CD8-positive, alpha-beta memory T cell (primary cell): ENCODE measurements around the gene SART3. TPM values are rescaled to one million over a fixed set of nuclear protein-coding genes. Genes with fewer than 3 reads are reported as not detected.
A peak's percentile ranks its signal among the peaks of the same experiment; 100 is the strongest.

Source experiments
- CTCF ChIA-PET: fragments of 350-600 bp; sonication (Branson Sonifier 250); formaldehyde crosslinking; loops from one replicate; lab custom pipeline; 2021; ENCODE audit warnings: antibody characterized with exemption; lab: Charles Lee
- POLR2A ChIA-PET: fragments of 350-600 bp; sonication (Branson Sonifier 250); formaldehyde crosslinking; loops from one replicate; lab custom pipeline; 2021; ENCODE audit warnings: antibody characterized with exemption; lab: Charles Lee
- DNase-seq, 5 donors: peaks; one replicate each; pipeline versions ENCODE4 v3.0.0 to v3.0.0-alpha.2; 2020 to 2022; ENCODE audit warnings: mixed read lengths in 1 of 5
- H3K27ac ChIP-seq: one replicate; pipeline ENCODE4 v1.7.0; 2013; ENCODE audit warnings: low read depth, mild to moderate bottlenecking, low read length, moderate library complexity
- H3K27me3 ChIP-seq: 2 replicates; pipeline ENCODE4 v1.7.0; 2013; ENCODE audit warnings: low read length, mild to moderate bottlenecking; ENCODE audit not compliant: insufficient read depth, poor library complexity, severe bottlenecking
- H3K36me3 ChIP-seq: 2 replicates; pipeline ENCODE4 v1.7.0; 2013; ENCODE audit warnings: mild to moderate bottlenecking, low read length, moderate library complexity; ENCODE audit not compliant: insufficient read depth
- H3K4me1 ChIP-seq: 2 replicates; pipeline ENCODE4 v1.7.0; 2013; ENCODE audit warnings: mild to moderate bottlenecking, low read length, moderate library complexity; ENCODE audit not compliant: insufficient read depth
- H3K4me3 ChIP-seq: 2 replicates; pipeline ENCODE4 v1.7.0; 2013; ENCODE audit warnings: mild to moderate bottlenecking, low read length
- H3K9me3 ChIP-seq: 2 replicates; pipeline ENCODE4 v1.7.0; 2013; ENCODE audit warnings: mild to moderate bottlenecking, low read length
- H3K27ac Mint-ChIP-seq, 8 donors: one replicate each; pipeline ENCODE4 v1.8.0; 2020 to 2021; ENCODE audit warnings: mixed read lengths in 8 of 8, mild to moderate bottlenecking in 6 of 8, inconsistent platforms in 3 of 8, moderate library complexity in 3 of 8
- H3K27me3 Mint-ChIP-seq, 2 donors: one replicate each; pipeline ENCODE4 v1.8.0; 2020 to 2021; ENCODE audit warnings: mixed read lengths in 2 of 2, mild to moderate bottlenecking in 1 of 2, moderate library complexity in 1 of 2
- H3K36me3 Mint-ChIP-seq, 3 donors: one replicate each; pipeline ENCODE4 v1.8.0; 2020 to 2021; ENCODE audit warnings: mixed read lengths in 3 of 3, inconsistent platforms in 1 of 3, mild to moderate bottlenecking in 1 of 3
- H3K4me1 Mint-ChIP-seq, 3 donors: one replicate each; pipeline ENCODE4 v1.8.0; 2020 to 2021; ENCODE audit warnings: mixed read lengths in 3 of 3, inconsistent platforms in 1 of 3, mild to moderate bottlenecking in 1 of 3
- H3K4me3 Mint-ChIP-seq, 7 donors: one replicate each; pipeline ENCODE4 v1.8.0; 2020 to 2021; ENCODE audit warnings: mixed read lengths in 7 of 7, mild to moderate bottlenecking in 6 of 7, moderate library complexity in 4 of 7, inconsistent platforms in 2 of 7
- H3K9me3 Mint-ChIP-seq, 5 donors: one replicate each; pipeline ENCODE4 v1.8.0; 2020 to 2022; ENCODE audit warnings: mixed read lengths in 5 of 5, mild to moderate bottlenecking in 3 of 5, moderate library complexity in 2 of 5, inconsistent platforms in 1 of 5
- polyA plus RNA-seq: library from polyadenylated mRNA; unstranded; fragments of 300-500 nt; fragmentation: Illumina TruSeq; gene quantifications from one replicate; pipeline ENCODE4 v1.2.3, GENCODE V29; 2021
- total RNA-seq, 2 experiments: library from RNA; stranded (reverse); gene quantifications; one replicate each; pipeline ENCODE4 v1.2.3, GENCODE V29; 2021

SART3 gene
- total and polyA plus RNA-seq, 3 experiments from 2014 or later, result 40.1 to 82.7 (median 82.4) TPM

DNA sequence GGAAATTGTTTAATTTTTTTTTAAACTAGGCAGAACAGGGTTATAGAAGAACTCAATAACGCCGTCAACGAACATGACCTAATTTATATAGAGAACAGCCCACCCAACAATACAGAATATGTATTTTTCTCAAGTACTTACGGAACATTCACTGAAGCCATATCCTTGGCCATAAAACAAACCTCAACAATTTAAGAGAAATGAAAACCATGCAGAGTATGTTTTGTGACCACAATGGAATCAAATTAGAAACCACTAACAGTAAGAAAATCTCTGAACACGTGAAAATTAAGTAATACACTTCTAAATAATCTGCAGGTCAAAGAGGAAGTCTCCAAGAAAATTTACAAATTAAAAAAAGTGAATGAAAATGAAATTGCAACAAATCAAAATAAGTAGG is 9.4 kb downstream of the SART3 start:
- Histone ChIP-seq H3K9me3 (no peaks in the 10 kb centered on the region), H3K4me3 (no peak overlapping the region), H3K27me3 (no peaks in the 10 kb centered on the region), H3K36me3 (peaks cover 27% of the 10 kb centered on the region), H3K4me1 (peaks cover 42% of the 10 kb centered on the region), H3K27ac (no peak overlapping the region)
- H3K36me3 Mint-ChIP-seq, result peaks cover 8 to 51% (median 9%) of the 10 kb centered on the region in 3 donors
- H3K27ac Mint-ChIP-seq, result peak overlapping the region in 6 of 8 donors; percentile 5 to 71 (median 41)
- no peaks in the 10 kb centered on the region for H3K9me3 Mint-ChIP-seq
- peak overlapping the region in 6 of 7 donors; percentile 29 to 71 (median 46) for H3K4me3 Mint-ChIP-seq
- CTCF ChIA-PET, result no interaction called here
- DNase-seq, result no peak
- peaks cover 66 to 74% (median 73%) of the 10 kb centered on the region in 3 donors for H3K4me1 Mint-ChIP-seq
- peaks cover 0 to 2% of the 10 kb centered on the region in 2 donors for H3K27me3 Mint-ChIP-seq
- POLR2A ChIA-PET, result no interaction called here

DNA sequence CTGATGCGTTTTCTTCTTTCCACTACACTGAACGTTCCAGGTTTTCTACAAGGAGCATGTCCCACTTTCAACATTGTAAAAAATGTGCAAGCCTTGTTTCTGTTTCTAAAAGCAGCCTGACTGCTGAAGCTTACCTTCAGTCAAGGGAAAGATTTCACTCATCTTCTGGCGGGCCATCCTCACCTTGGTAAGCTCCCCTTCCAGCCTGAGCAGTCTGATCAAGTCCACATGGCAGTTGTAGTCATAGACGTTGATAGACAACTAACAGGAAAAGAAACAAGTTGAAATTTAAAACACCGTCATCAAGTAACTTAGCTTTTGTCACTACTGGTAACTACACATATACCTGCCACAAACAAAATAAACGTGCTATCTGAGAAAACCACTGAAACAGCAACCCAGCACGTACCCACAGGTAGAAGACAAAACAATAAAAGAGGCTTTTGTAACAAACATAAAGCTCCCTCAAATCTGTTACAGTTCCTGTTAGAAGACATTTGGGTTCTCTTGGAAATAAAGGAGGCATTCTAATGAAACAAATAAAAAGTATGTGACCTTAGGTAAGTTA is 11.9 kb downstream of the SART3 start:
- Mint-ChIP-seq H3K4me3 (no peak overlapping the region), H3K9me3 (no peaks in the 10 kb centered on the region), H3K4me1 (peaks cover 51 to 56% (median 56%) of the 10 kb centered on the region in 3 donors), H3K27me3 (peaks cover 0 to 2% of the 10 kb centered on the region in 2 donors), H3K27ac (peak overlapping the region in 3 of 8 donors; percentile 10 to 62 (median 29)), H3K36me3 (peaks cover 9 to 57% (median 14%) of the 10 kb centered on the region in 3 donors)
- Histone ChIP-seq H3K36me3 (peaks cover 43% of the 10 kb centered on the region), H3K9me3 (no peaks in the 10 kb centered on the region), H3K4me3 (no peak overlapping the region), H3K27me3 (no peaks in the 10 kb centered on the region), H3K4me1 (peaks cover 28% of the 10 kb centered on the region), H3K27ac (no peak overlapping the region)
- ChIA-PET POLR2A (interaction anchor here (0.8 to 1.1 kb wide), 2 partner anchors 12 to 13 kb away, joined by 3 to 10 read pairs; partner anchors contain the start of genes ISCU and SART3), CTCF (interaction anchor here (1.7 to 2.3 kb wide), 2 partner anchors 69 to 115 kb away, joined by 6 to 8 read pairs; no protein-coding TSS in a partner anchor)
- no peak for DNase-seq

DNA sequence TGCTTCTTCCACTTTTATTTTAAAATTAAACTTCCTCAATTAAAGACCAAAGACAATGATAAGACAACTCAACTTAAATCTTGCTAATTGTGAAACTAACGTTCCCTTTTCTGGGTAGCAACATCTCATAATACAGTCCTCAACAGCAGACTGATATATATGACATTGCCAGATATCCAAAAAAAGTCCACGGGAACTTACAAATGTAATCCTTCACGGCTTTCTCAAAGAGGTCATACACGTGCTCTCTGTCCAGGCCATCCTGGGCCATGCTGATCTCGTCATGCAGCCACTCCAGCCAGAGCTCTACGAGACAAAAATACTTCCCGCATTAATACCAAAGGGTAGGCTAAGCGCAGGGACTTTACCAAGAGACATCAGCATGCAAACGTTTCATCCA is 13.3 kb downstream of the SART3 start:
- CTCF ChIA-PET, result no interaction called here
- Mint-ChIP-seq H3K27me3 (peaks cover 0 to 2% of the 10 kb centered on the region in 2 donors), H3K9me3 (no peaks in the 10 kb centered on the region), H3K4me1 (peaks cover 41 to 56% (median 47%) of the 10 kb centered on the region in 3 donors), H3K36me3 (peaks cover 14 to 67% (median 15%) of the 10 kb centered on the region in 3 donors), H3K4me3 (no peak overlapping the region), H3K27ac (peak overlapping the region in 2 of 8 donors; percentile 7 to 15)
- Histone ChIP-seq H3K27me3 (no peaks in the 10 kb centered on the region), H3K9me3 (no peaks in the 10 kb centered on the region), H3K4me1 (peaks cover 18% of the 10 kb centered on the region), H3K27ac (no peak overlapping the region), H3K36me3 (peaks cover 57% of the 10 kb centered on the region), H3K4me3 (no peak overlapping the region)
- no peak for DNase-seq
- POLR2A ChIA-PET, result no interaction called here

DNA sequence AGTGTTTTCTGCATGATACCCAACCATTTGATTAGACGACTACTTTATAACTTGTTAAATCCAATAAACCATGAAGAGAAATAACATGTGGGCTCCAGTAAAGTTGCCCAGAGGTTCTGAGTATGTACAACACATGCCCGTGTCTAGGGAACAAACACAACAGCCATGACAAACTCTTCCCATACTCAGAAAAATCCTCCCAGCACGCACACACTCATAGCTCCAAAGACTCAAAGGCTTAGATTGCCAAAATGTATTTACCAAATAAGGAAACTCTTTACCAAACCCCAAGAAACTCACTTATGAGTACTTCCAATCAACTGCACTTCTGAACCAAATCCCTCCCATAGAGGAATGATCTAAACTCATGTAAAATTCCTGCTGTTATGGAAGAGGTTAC is 17.3 kb downstream of the SART3 start:
- Histone ChIP-seq H3K4me3 (no peak overlapping the region), H3K27ac (no peak overlapping the region), H3K27me3 (no peaks in the 10 kb centered on the region), H3K4me1 (no peaks in the 10 kb centered on the region), H3K9me3 (no peaks in the 10 kb centered on the region), H3K36me3 (peaks cover 68% of the 10 kb centered on the region)
- H3K36me3 Mint-ChIP-seq, result peaks cover 14 to 83% (median 15%) of the 10 kb centered on the region in 3 donors
- H3K9me3 Mint-ChIP-seq, result no peaks in the 10 kb centered on the region
- CTCF ChIA-PET, result no interaction called here
- H3K4me3 Mint-ChIP-seq, result no peak overlapping the region
- DNase-seq, result no peak
- POLR2A ChIA-PET, result no interaction called here
- H3K4me1 Mint-ChIP-seq, result peaks cover 31 to 42% (median 33%) of the 10 kb centered on the region in 3 donors
- peak overlapping the region in 1 of 8 donors; percentile 56 for H3K27ac Mint-ChIP-seq
- H3K27me3 Mint-ChIP-seq, result peaks cover 0 to 2% of the 10 kb centered on the region in 2 donors

DNA sequence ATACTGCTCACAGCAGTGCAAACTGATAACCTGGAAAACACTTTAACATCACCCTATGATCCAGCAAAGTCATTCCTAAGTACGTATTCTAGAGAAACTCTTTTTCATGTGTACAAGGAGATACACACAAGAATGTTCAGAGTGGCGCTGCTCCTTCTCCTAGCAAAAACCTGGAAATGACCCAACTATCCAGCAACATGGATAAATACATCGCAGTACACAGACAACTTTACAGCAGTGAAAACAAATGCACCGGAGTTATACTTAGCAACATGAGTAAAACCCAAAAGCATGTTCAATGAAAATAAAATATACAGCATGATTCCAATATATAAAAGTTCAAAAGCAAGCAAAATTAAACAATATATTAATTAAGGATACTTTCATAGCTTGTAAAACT is 18.7 kb downstream of the SART3 start:
- no peaks in the 10 kb centered on the region for H3K27me3 Mint-ChIP-seq
- no peak for DNase-seq
- no peak overlapping the region for H3K4me3 Mint-ChIP-seq
- H3K4me1 ChIP-seq, result no peaks in the 10 kb centered on the region
- H3K9me3 Mint-ChIP-seq, result no peaks in the 10 kb centered on the region
- peaks cover 69% of the 10 kb centered on the region for H3K36me3 ChIP-seq
- H3K4me1 Mint-ChIP-seq, result peaks cover 29 to 38% (median 36%) of the 10 kb centered on the region in 3 donors
- CTCF ChIA-PET, result no interaction called here
- POLR2A ChIA-PET, result no interaction called here
- H3K36me3 Mint-ChIP-seq, result peaks cover 10 to 85% (median 13%) of the 10 kb centered on the region in 3 donors
- H3K27ac ChIP-seq, result no peak overlapping the region
- no peaks in the 10 kb centered on the region for H3K9me3 ChIP-seq
- no peak overlapping the region for H3K4me3 ChIP-seq
- H3K27me3 ChIP-seq, result no peaks in the 10 kb centered on the region
- peak overlapping the region in 2 of 8 donors; percentile 18 to 38 for H3K27ac Mint-ChIP-seq

DNA sequence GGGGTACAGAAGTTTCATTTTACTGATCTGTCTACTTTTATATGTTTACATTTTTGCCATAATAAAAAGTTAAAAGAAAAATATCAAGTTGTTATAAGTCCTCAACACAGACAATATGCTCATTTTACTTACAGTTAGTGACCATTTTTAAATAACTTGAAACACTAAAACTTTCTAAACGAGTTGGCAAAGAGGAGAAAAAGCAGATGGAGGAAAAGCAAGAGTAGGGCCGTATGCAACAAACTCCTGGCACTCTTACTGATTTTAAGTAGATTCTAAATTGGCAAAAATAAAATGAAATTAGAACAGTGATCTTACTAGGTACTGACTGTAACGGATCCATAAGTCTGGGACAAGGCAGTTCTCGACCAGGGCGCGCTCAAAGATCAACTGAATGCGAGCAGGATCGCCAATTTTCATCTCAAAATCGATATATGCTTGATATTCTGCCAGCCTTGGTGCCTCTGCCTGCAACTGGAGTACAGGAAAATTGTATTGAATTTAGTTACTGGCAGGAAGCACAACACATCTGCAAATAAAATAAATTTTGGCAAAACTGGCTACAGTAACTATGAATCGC is 22.3 kb downstream of the SART3 start:
- ChIA-PET POLR2A (no interaction called here), CTCF (interaction anchor here (1.3 kb wide), 1 partner anchor 12 kb away, joined by 3 read pairs; no protein-coding TSS in a partner anchor)
- Histone ChIP-seq H3K27ac (no peak overlapping the region), H3K27me3 (no peaks in the 10 kb centered on the region), H3K9me3 (no peaks in the 10 kb centered on the region), H3K4me3 (no peak overlapping the region), H3K36me3 (peaks cover 72% of the 10 kb centered on the region), H3K4me1 (no peaks in the 10 kb centered on the region)
- no peak overlapping the region for H3K4me3 Mint-ChIP-seq
- no peaks in the 10 kb centered on the region for H3K27me3 Mint-ChIP-seq
- H3K36me3 Mint-ChIP-seq, result peaks cover 12 to 87% (median 24%) of the 10 kb centered on the region in 3 donors
- DNase-seq, result no peak
- H3K9me3 Mint-ChIP-seq, result no peaks in the 10 kb centered on the region
- no peak overlapping the region for H3K27ac Mint-ChIP-seq
- H3K4me1 Mint-ChIP-seq, result peaks cover 22 to 29% (median 27%) of the 10 kb centered on the region in 3 donors

DNA sequence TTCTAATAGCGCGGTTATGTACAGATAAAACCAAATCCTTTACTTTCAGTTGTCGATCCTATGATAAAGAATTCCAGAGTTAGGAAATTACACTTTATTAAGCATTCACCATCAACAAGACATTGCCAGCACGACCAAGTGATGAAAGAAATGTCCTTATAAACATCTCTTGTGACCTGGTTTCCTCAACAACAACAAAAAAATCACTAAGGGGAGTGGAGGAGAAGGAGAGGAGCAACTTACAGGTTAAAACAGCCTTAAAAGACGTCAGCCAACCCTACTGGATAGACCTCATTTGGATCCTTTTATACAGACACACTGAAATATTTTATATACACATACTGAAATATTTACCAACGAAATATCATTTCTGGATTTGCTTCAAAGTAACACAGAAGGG is 22.8 kb downstream of the SART3 start:
- DNase-seq, result no peak
- Histone ChIP-seq H3K27me3 (no peaks in the 10 kb centered on the region), H3K36me3 (peaks cover 67% of the 10 kb centered on the region), H3K4me1 (no peaks in the 10 kb centered on the region), H3K27ac (no peak overlapping the region), H3K9me3 (no peaks in the 10 kb centered on the region), H3K4me3 (no peak overlapping the region)
- Mint-ChIP-seq H3K27ac (peak overlapping the region in 1 of 8 donors; percentile 68), H3K4me1 (peaks cover 21 to 26% (median 23%) of the 10 kb centered on the region in 3 donors), H3K36me3 (peaks cover 10 to 87% (median 24%) of the 10 kb centered on the region in 3 donors), H3K9me3 (no peaks in the 10 kb centered on the region), H3K4me3 (no peak overlapping the region), H3K27me3 (no peaks in the 10 kb centered on the region)
- ChIA-PET POLR2A (no interaction called here), CTCF (interaction anchor here (1.3 to 1.8 kb wide), 2 partner anchors 11 to 26 kb away, joined by 3 to 5 read pairs; no protein-coding TSS in a partner anchor)
